GM12891 (cell line): Measurements from ENCODE around the gene GOPC.

Experiments
- PAX5 ChIP-seq: IDR thresholded peaks from 2 replicates; pipeline ENCODE4 v1.6.1; 2011; ENCODE audit warnings: low read length, moderate library complexity, mild to moderate bottlenecking; ENCODE audit not compliant: insufficient read depth, severe bottlenecking
- POLR2A ChIP-seq: IDR thresholded peaks from 2 replicates; pipeline ENCODE4 v1.6.1; 2011; ENCODE audit warnings: low read depth, low read length, control low read depth
- POLR2AphosphoS5 ChIP-seq: IDR thresholded peaks from 2 replicates; pipeline ENCODE4 v1.6.1; 2011; ENCODE audit warnings: low read depth, low read length, control low read depth
- POU2F2 ChIP-seq: IDR thresholded peaks from 2 replicates; pipeline ENCODE4 v1.6.1; 2011; ENCODE audit warnings: low read depth, mild to moderate bottlenecking, control low read depth, low read length, moderate library complexity
- SPI1 ChIP-seq: IDR thresholded peaks from 2 replicates; pipeline ENCODE4 v1.6.1; 2011; ENCODE audit warnings: low read depth, low read length, control low read depth
- TAF1 ChIP-seq: IDR thresholded peaks from 2 replicates; pipeline ENCODE4 v1.6.1; 2011; ENCODE audit warnings: low read depth, low read length, control low read depth

DNA sequence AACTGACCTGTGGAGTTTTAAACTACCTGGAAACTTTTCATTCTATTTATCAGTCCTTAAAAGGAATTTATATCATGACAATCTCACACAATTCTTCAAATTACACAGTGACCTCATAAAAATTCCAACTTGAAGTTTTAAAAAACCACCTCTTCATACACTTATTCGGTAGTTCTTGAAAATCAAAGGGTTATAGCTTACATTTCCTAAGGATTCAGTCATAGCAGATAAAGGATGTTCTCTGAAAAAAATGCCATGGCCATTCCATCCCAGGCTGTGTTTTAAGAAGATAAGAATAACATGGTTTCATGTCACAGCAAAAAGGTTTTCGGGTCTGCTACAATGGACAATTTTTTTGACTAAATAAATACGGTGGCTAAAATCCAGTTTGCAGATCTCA is 41.2 kb downstream of the GOPC start:
- no peak for TF ChIP-seq POLR2A
- no peak for TF ChIP-seq PAX5
- no peak for TF ChIP-seq POLR2AphosphoS5
- no peak for TF ChIP-seq TAF1
- TF ChIP-seq POU2F2: no peak
- TF ChIP-seq SPI1: no peak
